Measurements from ENCODE around the gene UTS2R.

DNA sequence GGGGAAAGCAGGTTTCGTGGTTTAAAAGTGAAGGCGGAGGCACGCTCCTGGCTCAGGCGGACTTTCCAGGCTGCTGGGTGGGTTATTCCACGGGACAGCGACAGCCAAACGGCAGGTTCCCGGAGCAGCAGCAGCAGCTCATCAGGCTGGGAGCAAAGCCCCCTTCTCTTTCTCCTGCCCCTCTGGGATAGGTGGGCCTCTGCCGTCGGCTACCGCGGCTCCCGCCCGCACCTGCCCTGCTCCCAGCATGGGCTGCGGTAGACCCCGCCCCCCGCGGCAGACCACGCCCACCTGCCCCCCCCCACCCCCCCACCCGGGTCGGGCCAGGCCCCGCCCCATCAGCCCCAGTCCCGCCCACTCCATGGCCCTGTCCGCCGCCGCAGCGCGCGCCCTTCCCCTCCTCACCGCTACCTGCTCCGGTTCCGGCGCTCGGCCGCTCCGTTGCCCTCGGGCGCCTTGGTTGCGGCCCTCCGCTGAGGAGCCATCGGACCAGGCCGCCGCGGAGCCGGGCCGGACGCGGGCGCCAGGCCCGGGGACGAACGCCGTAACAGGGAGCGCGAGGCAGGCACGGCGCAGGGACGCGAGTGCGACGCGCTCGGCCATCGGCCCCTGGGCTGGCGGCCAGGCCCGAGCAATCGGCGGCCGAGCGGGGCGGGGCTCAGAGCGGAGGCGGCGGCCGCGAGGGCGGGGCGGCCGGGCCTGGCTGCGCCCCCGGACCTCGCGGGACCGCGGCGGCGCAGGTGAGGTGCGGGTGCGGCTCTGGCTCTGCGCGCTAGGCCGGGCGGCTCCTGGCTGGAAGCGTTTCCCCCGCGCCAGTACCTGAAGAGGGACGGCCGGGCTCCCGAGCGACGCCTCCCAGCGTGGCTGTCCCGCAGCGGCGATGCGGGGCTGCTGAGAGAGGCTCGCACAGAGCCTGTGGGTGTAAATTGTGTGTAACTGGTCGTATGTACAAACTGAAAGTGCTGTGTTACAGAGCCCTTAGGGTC lies 46.7 kb downstream of the UTS2R start, which contains the start of the genes HEXD and OGFOD3:
- TF ChIP-seq, protein P1, sequence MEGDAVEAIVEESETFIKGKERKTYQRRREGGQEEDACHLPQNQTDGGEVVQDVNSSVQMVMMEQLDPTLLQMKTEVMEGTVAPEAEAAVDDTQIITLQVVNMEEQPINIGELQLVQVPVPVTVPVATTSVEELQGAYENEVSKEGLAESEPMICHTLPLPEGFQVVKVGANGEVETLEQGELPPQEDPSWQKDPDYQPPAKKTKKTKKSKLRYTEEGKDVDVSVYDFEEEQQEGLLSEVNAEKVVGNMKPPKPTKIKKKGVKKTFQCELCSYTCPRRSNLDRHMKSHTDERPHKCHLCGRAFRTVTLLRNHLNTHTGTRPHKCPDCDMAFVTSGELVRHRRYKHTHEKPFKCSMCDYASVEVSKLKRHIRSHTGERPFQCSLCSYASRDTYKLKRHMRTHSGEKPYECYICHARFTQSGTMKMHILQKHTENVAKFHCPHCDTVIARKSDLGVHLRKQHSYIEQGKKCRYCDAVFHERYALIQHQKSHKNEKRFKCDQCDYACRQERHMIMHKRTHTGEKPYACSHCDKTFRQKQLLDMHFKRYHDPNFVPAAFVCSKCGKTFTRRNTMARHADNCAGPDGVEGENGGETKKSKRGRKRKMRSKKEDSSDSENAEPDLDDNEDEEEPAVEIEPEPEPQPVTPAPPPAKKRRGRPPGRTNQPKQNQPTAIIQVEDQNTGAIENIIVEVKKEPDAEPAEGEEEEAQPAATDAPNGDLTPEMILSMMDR (IDR thresholded peaks at IDR 0.05), result peak in 1 of 2 donors; percentile 15
- TF ChIP-seq POLR2AphosphoS5 (IDR thresholded peaks at IDR 0.05) (peak in 1 of 3 donors; percentile 28), POLR2A (IDR thresholded peaks at IDR 0.05) (peak in 1 of 2 donors; percentile 59), EP300 (IDR thresholded peaks at IDR 0.05) (no peak)

Data from suprapubic skin (tissue), 4 donors.